Fibroblast of mammary gland (primary cell): ENCODE measurements around the gene R3HDM2.
"Not testable (repeated sequence)": the region's sequence is repeated elsewhere in the genome, so short reads cannot be mapped to it uniquely, and the experiment has no call there.

ENCODE experiments used
- DNase-seq: peaks from one replicate; pipeline ENCODE4 v3.0.0-alpha.2; 2010; ENCODE audit warnings: low read depth
- H3K4me3 ChIP-seq: 2 replicates; pipeline ENCODE4 v1.5.1; 2011; ENCODE audit warnings: low read depth, mild to moderate bottlenecking, low read length, moderate library complexity; ENCODE audit not compliant: control insufficient read depth
- TF ChIP-seq, protein P1 (sequence below): conservative IDR thresholded peaks from 2 replicates; pipeline ENCODE4 v1.5.1; 2011; ENCODE audit warnings: low read depth, low read length, inconsistent platforms; ENCODE audit not compliant: control insufficient read depth, insufficient read depth

R3HDM2 gene

DNA sequence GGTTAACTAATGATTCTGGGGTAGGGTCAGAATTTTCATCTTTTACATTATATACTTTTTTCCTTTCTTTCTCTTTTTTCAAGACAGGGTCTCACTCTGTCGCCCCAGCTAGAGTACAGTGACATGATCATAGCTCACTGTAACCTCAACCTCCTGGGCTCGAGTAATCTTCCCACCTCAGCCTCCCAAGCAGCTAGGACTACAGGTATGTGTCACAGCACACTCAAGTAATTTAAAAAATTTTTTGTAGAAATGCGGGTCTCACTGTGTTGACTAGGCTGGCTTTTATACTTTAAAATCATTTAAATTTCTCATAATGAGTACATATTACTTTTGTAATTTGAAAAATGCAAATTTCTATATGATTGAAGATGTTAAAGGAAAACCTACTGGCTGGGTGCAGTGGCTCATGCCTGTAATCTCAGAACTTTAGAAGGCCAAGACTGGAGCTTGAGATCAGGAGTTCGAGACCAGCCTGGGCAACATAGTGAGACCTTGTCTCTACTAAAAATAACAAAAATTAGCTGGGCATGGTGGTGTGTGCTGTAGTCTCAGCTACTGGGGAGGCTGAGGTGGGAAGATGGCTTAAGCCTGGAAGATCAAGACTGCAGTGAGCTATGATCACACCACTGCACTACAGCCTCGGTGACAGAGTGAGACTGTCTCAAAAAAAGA lies 25.7 kb downstream of the R3HDM2 start:
- no peak overlapping the region for H3K4me3 ChIP-seq
- TF ChIP-seq, protein P1, sequence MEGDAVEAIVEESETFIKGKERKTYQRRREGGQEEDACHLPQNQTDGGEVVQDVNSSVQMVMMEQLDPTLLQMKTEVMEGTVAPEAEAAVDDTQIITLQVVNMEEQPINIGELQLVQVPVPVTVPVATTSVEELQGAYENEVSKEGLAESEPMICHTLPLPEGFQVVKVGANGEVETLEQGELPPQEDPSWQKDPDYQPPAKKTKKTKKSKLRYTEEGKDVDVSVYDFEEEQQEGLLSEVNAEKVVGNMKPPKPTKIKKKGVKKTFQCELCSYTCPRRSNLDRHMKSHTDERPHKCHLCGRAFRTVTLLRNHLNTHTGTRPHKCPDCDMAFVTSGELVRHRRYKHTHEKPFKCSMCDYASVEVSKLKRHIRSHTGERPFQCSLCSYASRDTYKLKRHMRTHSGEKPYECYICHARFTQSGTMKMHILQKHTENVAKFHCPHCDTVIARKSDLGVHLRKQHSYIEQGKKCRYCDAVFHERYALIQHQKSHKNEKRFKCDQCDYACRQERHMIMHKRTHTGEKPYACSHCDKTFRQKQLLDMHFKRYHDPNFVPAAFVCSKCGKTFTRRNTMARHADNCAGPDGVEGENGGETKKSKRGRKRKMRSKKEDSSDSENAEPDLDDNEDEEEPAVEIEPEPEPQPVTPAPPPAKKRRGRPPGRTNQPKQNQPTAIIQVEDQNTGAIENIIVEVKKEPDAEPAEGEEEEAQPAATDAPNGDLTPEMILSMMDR: no peak
- DNase-seq: no peak

DNA sequence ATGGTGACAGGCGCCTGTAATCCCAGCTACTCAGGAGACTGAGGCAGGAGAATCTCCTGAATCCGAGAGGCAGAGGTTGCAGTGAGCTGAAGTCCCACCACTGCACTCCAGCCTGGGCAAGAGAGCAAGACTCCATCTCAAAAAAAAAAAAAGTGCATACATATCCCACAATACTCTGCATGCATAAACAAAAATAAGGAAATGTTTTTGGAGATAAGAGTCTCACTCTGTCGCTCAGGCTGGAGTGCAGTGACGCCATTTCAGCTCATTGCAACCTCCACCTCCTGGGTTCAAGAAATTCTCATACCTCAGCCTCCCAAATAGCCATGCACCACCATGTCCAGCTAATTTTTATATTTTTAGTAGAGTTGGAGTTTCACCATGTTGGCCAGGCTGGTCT lies 28.7 kb downstream of the R3HDM2 start:
- H3K4me3 ChIP-seq, DNase-seq: not testable (repeated sequence)

DNA sequence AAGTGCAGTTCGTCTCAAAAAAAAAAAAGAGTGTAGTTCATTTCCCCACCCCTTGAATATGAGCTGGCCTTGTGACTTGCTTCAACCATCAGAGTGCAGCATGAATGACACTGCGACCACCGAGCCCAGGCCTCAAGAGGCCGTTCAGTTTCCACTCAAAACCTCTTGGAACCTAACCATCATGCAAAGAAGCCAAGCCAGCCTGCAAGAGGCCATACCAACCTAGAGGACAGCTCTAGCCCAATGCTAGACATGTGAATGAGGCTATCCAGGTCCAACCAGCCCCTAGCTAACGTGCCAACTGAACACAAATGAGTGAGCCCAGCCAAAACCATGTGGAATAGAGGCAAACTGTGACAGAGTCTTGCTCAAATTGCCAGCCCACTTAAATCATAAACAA lies 29.7 kb downstream of the R3HDM2 start:
- H3K4me3 ChIP-seq: no peak overlapping the region
- TF ChIP-seq, protein P1: no peak
- no peak for DNase-seq

DNA sequence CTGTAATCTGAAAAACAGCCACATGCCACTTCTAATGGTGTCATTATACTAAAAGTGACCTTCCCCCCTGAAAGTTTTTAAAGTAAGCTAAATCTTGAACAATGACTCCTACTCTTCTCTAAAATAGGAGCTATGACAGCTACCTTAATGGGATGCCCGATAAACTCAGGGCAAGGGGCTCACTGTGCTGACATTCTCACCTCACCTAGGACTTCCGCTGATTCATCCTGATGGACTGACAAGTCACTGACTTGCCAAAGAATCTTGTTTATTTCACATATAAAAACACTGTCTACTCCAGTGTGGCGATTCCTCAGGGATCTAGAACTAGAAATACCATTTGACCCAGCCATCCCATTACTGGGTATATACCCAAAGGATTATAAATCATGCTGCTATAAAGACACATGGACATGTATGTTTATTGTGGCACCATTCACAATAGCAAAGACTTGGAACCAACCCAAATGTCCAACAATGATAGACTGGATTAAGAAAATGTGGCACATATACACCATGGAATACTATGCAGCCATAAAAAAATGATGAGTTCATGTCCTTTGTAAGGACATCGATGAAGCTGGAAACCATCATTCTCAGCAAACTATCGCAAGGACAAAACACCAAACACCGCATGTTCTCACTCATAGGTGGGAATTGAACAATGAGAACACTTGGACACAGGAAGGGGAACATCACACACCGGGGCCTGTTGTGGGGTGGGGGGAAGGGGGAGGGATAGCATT lies 31.0 kb downstream of the R3HDM2 start:
- not testable (repeated sequence) for H3K4me3 ChIP-seq
- peak; percentile 22 for DNase-seq

DNA sequence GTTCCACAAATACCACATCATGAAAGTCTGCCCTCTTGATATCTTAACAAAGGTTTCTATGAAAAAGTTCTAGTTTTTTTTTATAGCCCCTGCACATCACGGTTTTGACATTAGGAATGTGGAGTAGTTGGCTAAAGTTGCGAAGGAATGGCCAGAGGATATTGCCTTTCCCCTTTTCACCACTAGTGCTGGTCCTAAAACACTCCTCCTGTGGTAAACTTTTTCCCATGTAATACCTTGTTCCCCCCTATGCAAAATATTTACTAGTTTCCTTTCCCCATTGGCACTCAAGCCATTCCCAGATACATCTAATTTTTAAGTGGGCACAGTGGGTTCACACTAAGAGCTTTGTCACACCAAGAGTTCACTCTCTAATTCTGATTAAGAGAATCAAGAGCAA lies 33.4 kb downstream of the R3HDM2 start:
- no peak overlapping the region for H3K4me3 ChIP-seq
- DNase-seq: no peak
- TF ChIP-seq, protein P1: no peak

DNA sequence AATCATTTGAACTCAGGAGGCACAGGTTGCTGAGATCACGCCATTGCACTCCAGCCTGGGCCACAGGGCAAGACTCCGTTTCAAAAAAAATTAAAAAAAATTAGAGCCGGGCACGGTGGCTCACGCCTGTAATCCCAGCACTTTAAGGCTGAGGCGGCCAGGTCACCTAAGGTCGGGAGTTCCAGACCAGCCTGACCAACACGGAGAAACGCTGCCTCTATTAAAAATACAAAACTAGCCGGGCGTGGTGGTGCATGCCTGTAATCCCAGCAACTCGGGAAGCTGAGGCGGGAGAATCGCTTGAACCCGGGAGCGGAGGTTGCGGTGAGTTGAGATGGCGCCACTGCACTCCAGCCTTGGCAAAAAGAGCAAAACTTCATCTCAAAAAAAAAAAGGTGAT lies 35.7 kb downstream of the R3HDM2 start:
- TF ChIP-seq, protein P1: no peak
- no peak overlapping the region for H3K4me3 ChIP-seq
- no peak for DNase-seq

DNA sequence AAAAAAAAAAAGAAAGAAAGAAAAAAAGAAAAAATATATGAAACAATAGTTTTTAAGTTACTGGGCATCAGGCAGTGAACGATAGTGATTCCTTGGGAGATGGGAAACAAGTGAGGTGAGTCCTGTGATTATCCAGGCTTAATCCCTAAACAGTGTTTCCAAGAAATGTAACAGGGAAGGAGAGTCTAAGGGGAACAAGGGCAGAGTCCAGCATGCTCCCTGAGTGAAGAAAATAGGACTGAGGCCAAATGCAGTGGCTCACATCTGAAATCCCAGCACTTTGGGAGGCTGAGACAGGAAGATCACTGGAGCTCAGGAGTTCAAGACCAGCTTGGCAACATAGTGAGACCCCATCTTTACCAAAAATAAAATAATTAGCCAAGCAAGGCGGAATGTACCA lies 40.7 kb downstream of the R3HDM2 start:
- DNase-seq: peak; percentile 17
- H3K4me3 ChIP-seq: no peak overlapping the region
- TF ChIP-seq, protein P1: no peak
